Testis (tissue), 3 donors: ENCODE measurements around the gene CCDC144A. TPM values are rescaled to one million over a fixed set of nuclear protein-coding genes. Genes with fewer than 3 reads are reported as not detected.
"Not testable (repeated sequence)": the region's sequence is repeated elsewhere in the genome, so short reads cannot be mapped to it uniquely, and the experiment has no call there.

Experiments
- DNase-seq: peaks from one replicate; pipeline ENCODE4 v3.0.0-alpha.2; 2019
- H3K27ac ChIP-seq, 2 donors: fragments of 200-600 bp; sonication (generic); one replicate each; pipeline ENCODE4 v1.5.1; 2019
- H3K27me3 ChIP-seq: fragments of 200-600 bp; sonication (generic); one replicate; pipeline ENCODE4 v1.5.1; 2019
- H3K36me3 ChIP-seq: fragments of 200-600 bp; sonication (generic); one replicate; pipeline ENCODE4 v1.5.1; 2017; ENCODE audit warnings: low read depth; ENCODE audit errors: missing control alignments
- H3K4me1 ChIP-seq: fragments of 200-600 bp; sonication (generic); one replicate; pipeline ENCODE4 v1.5.1; 2019
- H3K4me3 ChIP-seq, 2 donors: fragments of 200-600 bp; sonication (generic); one replicate each; pipeline ENCODE4 v1.5.1; 2017 to 2019
- H3K9me3 ChIP-seq: fragments of 200-600 bp; sonication (generic); one replicate; pipeline ENCODE4 v1.5.1; 2017
- POLR2A ChIP-seq: fragments of 450-650 bp; IDR thresholded peaks from one replicate; pipeline ENCODE4 v1.6.1; 2017; ENCODE audit warnings: antibody characterized with exemption, mild to moderate bottlenecking, moderate library complexity
- WGBS, 2 donors: methylation state at CpG; one replicate each; pipeline ENCODE4 v1.1.5; 2018; 5-methylcytosine and 5-hydroxymethylcytosine counted together
- intact Hi-C: fragments of 100-400 bp; cut with DNase I; formaldehyde crosslinking; loops from one replicate; pipeline ENCODE4 v1.15.1; 2023; ENCODE audit warnings: low total_unique reads
- polyA plus RNA-seq: library from polyadenylated mRNA; stranded (reverse); fragments of 350-450 nt; fragmentation: Illumina TruSeq; extraction: RNeasy Lipid Tissue Mini Kit (QIAGEN cat#74804); gene quantifications from one replicate; pipeline ENCODE4 v1.2.3, GENCODE V29; 2014; ENCODE audit warnings: low read depth, low replicate concordance; ENCODE audit not compliant: insufficient read depth
- total RNA-seq, 2 donors: library from RNA; depleted of rRNA; stranded (reverse); fragments of >200 nt; gene quantifications; one replicate each; pipeline ENCODE4 v1.2.3, GENCODE V29; 2016
- TF ChIP-seq, protein P1 (sequence below), 3 experiments: fragments of 450-650 bp in 2 of 3; fragments of 200-600 bp in 1 of 3; sonication (generic) in 1 of 3; IDR thresholded peaks; one replicate each; pipeline ENCODE4 v1.5.1; 2016 to 2019; ENCODE audit warnings: antibody characterized with exemption in 3 of 3, mild to moderate bottlenecking in 2 of 3, moderate library complexity in 1 of 3

Gene CCDC144A
- total and polyA plus RNA-seq, 3 donors from 2014 or later, result 8.9 to 144 (median 97.8) TPM

GRCh38 chr17:16817201-16817600 is 127.2 kb downstream of the CCDC144A start:
- peaks cover 22% of the 10 kb centered on the region for H3K4me1 ChIP-seq
- no peaks in the 10 kb centered on the region for H3K9me3 ChIP-seq
- WGBS, 2 donors, result 87 to 91% methylated on average over 7 of the region's 7 CpGs
- intact Hi-C loops, result no loop called here
- H3K27me3 ChIP-seq, result no peaks in the 10 kb centered on the region
- no peak for DNase-seq
- H3K4me3 ChIP-seq, result no peak overlapping the region
- TF ChIP-seq, protein P1, sequence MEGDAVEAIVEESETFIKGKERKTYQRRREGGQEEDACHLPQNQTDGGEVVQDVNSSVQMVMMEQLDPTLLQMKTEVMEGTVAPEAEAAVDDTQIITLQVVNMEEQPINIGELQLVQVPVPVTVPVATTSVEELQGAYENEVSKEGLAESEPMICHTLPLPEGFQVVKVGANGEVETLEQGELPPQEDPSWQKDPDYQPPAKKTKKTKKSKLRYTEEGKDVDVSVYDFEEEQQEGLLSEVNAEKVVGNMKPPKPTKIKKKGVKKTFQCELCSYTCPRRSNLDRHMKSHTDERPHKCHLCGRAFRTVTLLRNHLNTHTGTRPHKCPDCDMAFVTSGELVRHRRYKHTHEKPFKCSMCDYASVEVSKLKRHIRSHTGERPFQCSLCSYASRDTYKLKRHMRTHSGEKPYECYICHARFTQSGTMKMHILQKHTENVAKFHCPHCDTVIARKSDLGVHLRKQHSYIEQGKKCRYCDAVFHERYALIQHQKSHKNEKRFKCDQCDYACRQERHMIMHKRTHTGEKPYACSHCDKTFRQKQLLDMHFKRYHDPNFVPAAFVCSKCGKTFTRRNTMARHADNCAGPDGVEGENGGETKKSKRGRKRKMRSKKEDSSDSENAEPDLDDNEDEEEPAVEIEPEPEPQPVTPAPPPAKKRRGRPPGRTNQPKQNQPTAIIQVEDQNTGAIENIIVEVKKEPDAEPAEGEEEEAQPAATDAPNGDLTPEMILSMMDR (IDR thresholded peaks at IDR 0.05), result no peak
- no peak for TF ChIP-seq POLR2A
- H3K27ac ChIP-seq, result no peak overlapping the region
- H3K36me3 ChIP-seq, result no peaks in the 10 kb centered on the region

DNA sequence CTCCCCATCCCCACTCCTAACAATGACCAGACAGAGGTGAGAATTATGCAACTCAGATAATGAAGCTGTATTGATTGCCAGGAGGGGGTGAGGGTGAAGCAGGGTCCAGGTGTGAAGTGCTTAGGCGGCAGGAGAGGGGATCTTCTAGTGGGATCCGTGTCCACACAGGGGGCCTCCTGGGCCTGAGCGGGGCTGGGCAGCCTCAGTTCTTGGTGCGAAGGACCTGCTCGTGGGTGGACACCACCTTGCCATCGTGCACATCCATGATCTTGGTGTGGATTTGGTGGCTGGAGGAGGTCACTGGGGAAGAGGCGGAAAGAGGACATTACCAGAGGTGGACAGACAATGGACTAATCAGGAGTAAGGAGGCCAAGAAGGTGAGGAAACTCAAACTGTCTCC is 127.9 kb downstream of the CCDC144A start:
- peaks cover 22% of the 10 kb centered on the region for H3K4me1 ChIP-seq
- H3K9me3 ChIP-seq, H3K27me3 ChIP-seq, DNase-seq, H3K27ac ChIP-seq, H3K4me3 ChIP-seq, H3K36me3 ChIP-seq, intact Hi-C loops: not testable (repeated sequence)
- WGBS, 2 donors, result 90 to 94% methylated on average over 7 of the region's 7 CpGs

GRCh38 chr17:16818340-16818739 is 128.3 kb downstream of the CCDC144A start:
- TF ChIP-seq, protein P1 (IDR thresholded peaks at IDR 0.05), result no peak
- TF ChIP-seq POLR2A, result no peak
- intact Hi-C loops, result no loop called here
- no peak for DNase-seq
- Histone ChIP-seq H3K4me1 (peaks cover 22% of the 10 kb centered on the region), H3K27ac (no peak overlapping the region), H3K27me3 (no peaks in the 10 kb centered on the region), H3K4me3 (no peak overlapping the region), H3K9me3 (no peaks in the 10 kb centered on the region), H3K36me3 (no peaks in the 10 kb centered on the region)
- 78 to 81% methylated on average over 5 of the region's 5 CpGs for WGBS, 2 donors

GRCh38 chr17:16818821-16819683 is 129.0 kb downstream of the CCDC144A start:
- DNase-seq, result no peak

GRCh38 chr17:16820161-16820877 is 130.3 kb downstream of the CCDC144A start:
- Histone ChIP-seq H3K27me3 (no peaks in the 10 kb centered on the region), H3K4me3 (no peak overlapping the region), H3K27ac (no peak overlapping the region), H3K4me1 (peaks cover 22% of the 10 kb centered on the region), H3K9me3 (no peaks in the 10 kb centered on the region), H3K36me3 (no peaks in the 10 kb centered on the region)
- intact Hi-C loops, result no loop called here
- WGBS, 2 donors, result 53 to 71% methylated on average over 7 of the region's 7 CpGs
- TF ChIP-seq, protein P1 (IDR thresholded peaks at IDR 0.05), result no peak
- TF ChIP-seq POLR2A, result no peak
- peak; percentile 88 for DNase-seq

More at GRCh38 chr17:16818821-16819683, 129.0 kb downstream of the CCDC144A start:
- 82 to 83% methylated on average over 23 of the region's 23 CpGs for WGBS, 2 donors
- no peaks in the 10 kb centered on the region for H3K36me3 ChIP-seq
- no peaks in the 10 kb centered on the region for H3K27me3 ChIP-seq
- peaks cover 22% of the 10 kb centered on the region for H3K4me1 ChIP-seq
- intact Hi-C loops, result no loop called here
- TF ChIP-seq, protein P1 (IDR thresholded peaks at IDR 0.05), result no peak
- TF ChIP-seq POLR2A, result no peak
- no peak overlapping the region for H3K4me3 ChIP-seq
- no peak overlapping the region for H3K27ac ChIP-seq
- H3K9me3 ChIP-seq, result no peaks in the 10 kb centered on the region
